K562 (cell line): ENCODE data around the gene MAP1LC3B2. TPM values are rescaled to one million over a fixed set of nuclear protein-coding genes. Genes with fewer than 3 reads are reported as not detected.

Experiments
- ARID1B ChIP-seq: fragments of 450-650 bp; IDR thresholded peaks from 2 replicates; pipeline ENCODE4 v1.6.1; 2016; ENCODE audit warnings: antibody characterized with exemption, mild to moderate bottlenecking, inconsistent platforms
- CTBP1 ChIP-seq: fragments of 450-650 bp; IDR thresholded peaks from 2 replicates; pipeline ENCODE4 v1.6.1; 2016; ENCODE audit warnings: borderline replicate concordance
- EGR1 ChIP-seq: fragments of 450-650 bp; conservative IDR thresholded peaks from 2 replicates; pipeline ENCODE4 v1.6.1; 2017; ENCODE audit warnings: mild to moderate bottlenecking
- NR2C1 ChIP-seq, 2 experiments: fragments of 450-650 bp; IDR thresholded peaks; 2 replicates each; pipeline ENCODE4 v1.6.1; 2017; ENCODE audit warnings: mild to moderate bottlenecking in 2 of 2, antibody characterized with exemption in 1 of 2, inconsistent platforms in 1 of 2, missing compliant biosample characterization in 1 of 2, missing genetic modification characterization in 1 of 2
- PKNOX1 ChIP-seq: fragments of 450-650 bp; IDR thresholded peaks from 2 replicates; pipeline ENCODE4 v1.6.1; 2016
- RFX7 ChIP-seq: fragments of 250-450 bp; sonication (Bioruptor Pico); IDR thresholded peaks from 2 replicates; pipeline ENCODE4 v1.5.1; 2021; ENCODE audit warnings: mild to moderate bottlenecking
- SMARCE1 ChIP-seq: fragments of 450-650 bp; IDR thresholded peaks from 2 replicates; pipeline ENCODE4 v1.7.1; 2016; ENCODE audit warnings: mild to moderate bottlenecking
- SREBF2 ChIP-seq: sonication (generic); formaldehyde crosslinking; IDR thresholded peaks from 2 replicates; pipeline ENCODE4 v1.4.0; 2020; ENCODE audit warnings: mild to moderate bottlenecking, missing genetic modification reagents
- TAF1 ChIP-seq: IDR thresholded peaks from 2 replicates; pipeline ENCODE4 v1.6.1; 2011; ENCODE audit warnings: mild to moderate bottlenecking, low read length, moderate library complexity; ENCODE audit not compliant: insufficient read depth, control insufficient read depth, severe bottlenecking; ENCODE audit errors: extremely low read depth
- ZKSCAN8 ChIP-seq: fragments of 200-800 bp; sonication (Bioruptor generic); IDR thresholded peaks from 2 replicates; pipeline ENCODE4 v1.6.1; 2016; ENCODE audit warnings: missing genetic modification characterization, missing compliant biosample characterization
- ZNF23 ChIP-seq: fragments of 250-450 bp; sonication (Bioruptor Pico); IDR thresholded peaks from 2 replicates; pipeline ENCODE4 v1.4.0; 2020; ENCODE audit warnings: mild to moderate bottlenecking
- ZNF592 ChIP-seq: fragments of 450-650 bp; IDR thresholded peaks from 2 replicates; pipeline ENCODE4 v1.6.1; 2017; ENCODE audit warnings: antibody characterized with exemption, mild to moderate bottlenecking
- polyA plus RNA-seq, 8 experiments: library from polyadenylated mRNA; depleted of rRNA in 4 of 8; stranded (reverse) in 5 of 8; unstranded in 3 of 8; fragments of >200 nt; fragmentation: Nextera tagmentation in 2 of 8; fragmentation: Illumina TruSeq in 1 of 8; extraction: Ambion mirVana in 2 of 8; extraction: Trizol in 1 of 8; gene quantifications; 2 replicates each; pipeline versions ENCODE4 v1.2.1 to v1.2.3, GENCODE V29; 2011 to 2014; ENCODE audit warnings: inconsistent platforms in 1 of 8, missing spikeins in 1 of 8
- total RNA-seq, 7 experiments: library from RNA; depleted of rRNA in 6 of 7; stranded (reverse); fragments of >200 nt in 6 of 7; fragmentation: Illumina TruSeq in 2 of 7; extraction: Trizol in 2 of 7; gene quantifications; 2 replicates each; pipeline versions ENCODE4 v1.2.1 to v1.2.3, GENCODE V29; 2011 to 2021; ENCODE audit warnings: low replicate concordance in 1 of 7
- TF ChIP-seq, protein P1 (sequence below), 2 experiments: fragments of 250-450 bp in 1 of 2; fragments of 450-650 bp in 1 of 2; sonication (Bioruptor Pico) in 1 of 2; IDR thresholded peaks; 2 replicates each; pipeline versions ENCODE4 v1.6.1 to v1.8.0; 2016 to 2021; ENCODE audit warnings: mild to moderate bottlenecking in 2 of 2, moderate library complexity in 2 of 2, missing compliant biosample characterization in 1 of 2, missing genetic modification characterization in 1 of 2

Gene MAP1LC3B2
- total and polyA plus RNA-seq, 9 of the 15 experiments (the other 6 are each of a cell fraction or from before 2014, with no cell fraction given), result 0.53 to 2.8 (median 0.76) TPM; not detected in 2

GRCh38 chr12:116556964-116557698, 2.0 kb upstream of the MAP1LC3B2 start (continued):
- TF ChIP-seq ZNF592, result peak; percentile 40; the same call in 1 of the 2 replicates
- TF ChIP-seq NR2C1 (IDR thresholded peaks at IDR 0.05), result no peak
- no peak; the same call in none of the 2 replicates for TF ChIP-seq NR2C1 (tag; IDR thresholded peaks at IDR 0.05)
- TF ChIP-seq SMARCE1, result peak; percentile 29; the same call in 1 of the 2 replicates
- no peak for TF ChIP-seq ZKSCAN8
- TF ChIP-seq RFX7, result no peak
- 0 out of 2 replicates have a peak, but pooled peaks have one; percentile 34 for TF ChIP-seq EGR1
- TF ChIP-seq PKNOX1, result no peak
- no peak for TF ChIP-seq TAF1
- TF ChIP-seq ARID1B, result peak; percentile 8; the same call in 1 of the 2 replicates
- no peak for TF ChIP-seq SREBF2 (CRISPR knock-in tag)
- TF ChIP-seq, protein P1, sequence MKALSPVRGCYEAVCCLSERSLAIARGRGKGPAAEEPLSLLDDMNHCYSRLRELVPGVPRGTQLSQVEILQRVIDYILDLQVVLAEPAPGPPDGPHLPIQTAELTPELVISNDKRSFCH (CRISPR knock-in tag; IDR thresholded peaks at IDR 0.05), result no peak
- TF ChIP-seq, protein P1 (tag; IDR thresholded peaks at IDR 0.05), result 0 out of 2 replicates have a peak, but pooled peaks have one; percentile 26
- TF ChIP-seq CTBP1, result no peak
- TF ChIP-seq ZNF23 (CRISPR knock-in tag), result no peak
